ENCODE results near the gene EPB42.

The EPB42 gene

GRCh38 chr15:43220991-43221403 lies at the start of gene EPB42:
Gene EPB42, minus strand, starts transcription at chr15:43221018. Its CDS starts 193 bp downstream, at chr15:43220825.
- no peak for DNase-seq (ENCODE audit: low read depth in 2 of 2)

DNA sequence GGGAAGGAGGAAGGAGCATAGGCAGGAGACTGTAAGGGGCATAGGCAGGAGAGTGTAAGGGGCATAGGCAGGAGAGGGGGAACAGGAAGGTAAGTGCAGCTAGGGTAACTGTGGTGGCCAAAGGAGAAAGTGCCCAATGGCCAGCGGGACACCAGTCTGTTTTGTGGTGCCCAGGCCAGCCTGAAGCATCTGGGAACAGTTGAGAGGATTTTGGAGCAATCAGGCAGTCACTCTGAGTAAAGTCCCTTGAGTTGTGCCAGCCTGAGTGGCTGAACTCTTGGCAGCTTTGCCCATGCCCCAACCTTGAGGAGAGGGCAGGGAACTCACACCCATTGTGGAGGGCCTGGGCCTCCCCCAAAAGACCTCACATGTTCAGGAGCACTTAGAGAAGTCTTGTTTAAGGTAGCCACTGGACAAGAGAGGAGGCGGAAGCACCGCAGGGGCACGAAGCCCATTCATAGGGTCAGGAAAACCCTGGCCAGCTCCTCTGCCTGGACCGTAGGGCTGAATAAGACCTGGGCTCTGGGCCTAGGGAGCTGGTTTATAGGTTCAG lies 49.4 kb upstream of the EPB42 start:
- DNase-seq (ENCODE audit: low read depth in 2 of 2) = no peak

- no peak for DNase-seq (ENCODE audit: low read depth in 2 of 2)
Observed at GRCh38 chr15:43268111-43269105, 47.6 kb upstream of the EPB42 start.

DNA sequence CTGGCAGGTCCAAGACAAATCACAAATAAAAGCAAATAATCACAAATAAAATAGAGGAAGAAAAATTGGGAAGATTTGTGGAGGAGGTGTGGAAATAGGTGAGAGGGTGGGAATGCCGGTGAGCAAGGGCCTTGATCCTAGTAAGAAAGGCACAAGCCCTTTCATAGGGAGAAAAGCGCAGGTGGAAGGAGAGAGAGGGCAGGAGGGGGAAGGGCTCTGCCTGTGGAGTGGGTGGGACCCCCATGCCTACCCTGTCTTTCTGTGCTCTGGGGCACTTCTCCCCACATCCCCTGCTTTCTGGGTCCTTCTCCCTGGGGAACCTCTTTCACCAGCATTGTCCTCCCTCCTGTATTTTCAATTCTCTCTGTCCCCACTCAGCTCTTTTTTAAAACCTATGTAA lies 46.6 kb upstream of the EPB42 start:
- DNase-seq (ENCODE audit: low read depth in 2 of 2) = no peak

DNA sequence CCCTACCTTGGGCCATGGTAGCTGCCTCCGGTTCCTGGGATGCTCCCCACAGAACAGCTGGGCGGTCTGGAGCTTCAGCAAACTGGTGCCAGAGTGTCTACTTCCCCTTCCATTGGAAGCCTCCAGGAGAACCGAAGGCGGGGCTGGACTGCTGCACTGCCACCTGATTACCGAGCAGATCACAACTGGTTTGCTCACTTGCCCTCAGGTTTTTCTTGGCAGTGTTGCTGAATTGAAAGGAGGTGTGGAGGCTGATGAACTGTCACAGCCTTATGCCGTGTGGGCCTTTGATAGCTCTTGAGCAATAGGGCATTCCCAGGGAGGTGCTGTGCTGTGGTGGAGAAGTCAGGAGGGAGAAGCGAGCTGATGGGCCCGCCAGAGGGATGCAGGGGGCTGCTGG lies 46.0 kb upstream of the EPB42 start, which contains the start of gene TGM5:
Gene TGM5 (minus strand): TSS at position 95 of the 400 bp plus-strand sequence. CDS start 79 bp downstream, at position 16.
- no peak for DNase-seq (ENCODE audit: low read depth in 2 of 2)

GRCh38 chr15:43266386-43266785 lies 45.6 kb upstream of the EPB42 start:
- DNase-seq (ENCODE audit: low read depth in 2 of 2) = no peak

DNA sequence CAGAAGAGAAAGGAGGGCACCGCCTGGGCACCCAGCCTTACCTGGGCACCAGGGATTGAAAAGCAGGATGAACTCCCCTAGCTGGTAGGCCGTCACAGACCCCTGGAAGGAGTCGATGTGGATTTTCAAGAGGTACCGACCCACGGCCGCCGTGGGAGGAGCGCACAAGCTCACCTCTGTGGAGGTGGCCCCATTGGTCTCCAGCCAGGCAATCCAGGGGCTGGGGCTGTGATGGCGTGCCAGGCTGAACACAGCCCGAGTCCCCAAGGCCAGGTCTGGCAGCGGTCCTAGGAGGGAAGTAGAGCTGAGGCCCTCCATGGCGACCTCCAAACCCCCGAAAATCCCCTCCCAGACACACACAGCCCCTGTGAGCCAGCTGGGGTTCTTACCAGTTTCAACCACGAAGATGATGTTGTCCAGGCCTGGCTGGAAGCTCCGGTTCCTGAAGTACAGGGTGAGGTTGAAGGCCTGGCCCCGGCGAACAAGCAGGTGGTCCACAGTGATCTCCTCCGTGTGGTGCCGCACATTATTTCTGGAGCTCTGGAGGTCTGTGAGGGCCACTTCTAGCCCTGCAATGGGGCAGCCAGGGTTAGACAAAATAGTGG lies 39.3 kb upstream of the EPB42 start:
- no peak for DNase-seq (ENCODE audit: low read depth in 2 of 2)

GRCh38 chr15:43258781-43259180 lies 38.0 kb upstream of the EPB42 start:
- DNase-seq (ENCODE audit: low read depth in 2 of 2) = no peak

DNA sequence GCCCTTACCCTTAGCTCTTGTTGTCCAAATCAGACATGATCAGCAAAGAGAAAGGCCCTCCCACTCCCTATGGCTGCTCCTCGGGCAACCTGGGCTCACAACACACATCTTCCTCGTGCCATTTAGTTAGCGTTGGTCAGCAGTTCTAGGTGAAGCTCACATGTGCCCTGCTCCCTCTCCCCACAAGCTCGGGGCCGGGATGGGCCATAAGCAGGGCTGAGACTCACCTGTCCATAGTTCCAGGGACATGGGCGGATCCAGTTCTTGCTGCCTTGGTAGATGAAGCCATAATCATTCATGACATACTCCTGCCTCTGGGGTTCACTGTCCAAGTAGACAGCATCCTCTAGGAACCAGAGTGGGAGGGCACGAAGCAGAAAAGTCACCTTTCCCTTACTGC lies 35.5 kb upstream of the EPB42 start:
- no peak for DNase-seq (ENCODE audit: low read depth in 2 of 2)

DNA sequence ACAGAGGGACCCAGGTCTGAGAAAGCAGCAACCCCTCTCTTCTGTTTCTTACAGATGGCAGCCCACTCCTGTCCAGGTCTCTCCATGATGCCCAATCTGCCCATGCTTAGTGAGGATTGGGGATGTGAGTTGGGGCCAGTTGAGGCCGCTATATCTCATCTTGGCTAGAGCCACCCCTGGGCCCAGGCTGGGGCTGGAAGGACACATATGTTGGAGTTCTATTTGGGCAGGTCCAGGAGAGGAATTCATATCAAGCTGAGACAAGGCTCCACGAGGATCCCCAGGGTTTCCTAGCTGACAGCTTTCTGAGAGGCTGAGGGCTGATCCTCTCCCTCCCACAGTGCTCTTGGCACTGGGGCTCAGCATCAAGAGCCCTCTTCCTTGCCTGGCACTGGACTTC lies 34.6 kb upstream of the EPB42 start:
- DNase-seq (ENCODE audit: low read depth in 2 of 2) = no peak

GRCh38 chr15:43253431-43254403 lies 32.9 kb upstream of the EPB42 start:
- DNase-seq (ENCODE audit: low read depth in 2 of 2) = no peak

DNA sequence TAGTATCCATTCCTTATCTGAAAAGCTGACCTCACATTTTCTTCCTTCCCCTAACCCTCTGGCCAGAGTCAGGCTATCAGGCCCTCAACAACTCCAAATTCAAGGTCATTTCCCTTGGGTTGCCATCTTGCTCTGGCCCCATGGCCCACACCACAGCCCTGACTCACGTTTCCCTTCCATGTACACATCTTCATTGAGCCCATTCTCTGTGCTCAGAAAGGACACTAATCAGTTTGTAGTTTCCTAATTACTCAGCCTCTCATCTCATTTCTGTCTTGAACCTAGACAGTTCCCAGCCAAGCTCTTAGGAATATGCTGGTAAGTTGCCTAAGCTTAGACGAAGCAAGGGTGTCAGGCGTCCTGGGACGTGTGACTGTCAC lies 31.0 kb upstream of the EPB42 start:
- no peak for DNase-seq (ENCODE audit: low read depth in 2 of 2)

- no peak for DNase-seq (ENCODE audit: low read depth in 2 of 2)
Observed at GRCh38 chr15:43251185-43251870, 30.5 kb upstream of the EPB42 start.

DNA sequence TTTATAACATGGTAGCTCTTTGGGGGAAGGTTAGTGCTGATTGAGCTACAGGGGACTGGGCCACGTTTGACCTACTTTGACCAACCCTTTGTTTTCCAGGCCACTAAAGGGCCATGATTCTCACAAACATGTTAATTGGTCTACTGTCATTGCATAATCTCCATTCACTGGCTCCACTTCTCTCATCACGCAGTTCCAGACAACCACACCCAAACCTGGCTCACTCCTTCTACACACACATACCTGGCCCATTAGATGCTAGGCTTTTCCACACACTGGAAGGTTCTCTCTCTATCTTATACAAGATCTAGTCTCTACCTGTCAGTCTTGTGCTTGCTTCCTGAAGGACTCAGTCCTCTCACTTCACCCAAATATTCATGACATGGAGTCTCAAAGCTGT lies 30.0 kb upstream of the EPB42 start:
- no peak for DNase-seq (ENCODE audit: low read depth in 2 of 2)

DNA sequence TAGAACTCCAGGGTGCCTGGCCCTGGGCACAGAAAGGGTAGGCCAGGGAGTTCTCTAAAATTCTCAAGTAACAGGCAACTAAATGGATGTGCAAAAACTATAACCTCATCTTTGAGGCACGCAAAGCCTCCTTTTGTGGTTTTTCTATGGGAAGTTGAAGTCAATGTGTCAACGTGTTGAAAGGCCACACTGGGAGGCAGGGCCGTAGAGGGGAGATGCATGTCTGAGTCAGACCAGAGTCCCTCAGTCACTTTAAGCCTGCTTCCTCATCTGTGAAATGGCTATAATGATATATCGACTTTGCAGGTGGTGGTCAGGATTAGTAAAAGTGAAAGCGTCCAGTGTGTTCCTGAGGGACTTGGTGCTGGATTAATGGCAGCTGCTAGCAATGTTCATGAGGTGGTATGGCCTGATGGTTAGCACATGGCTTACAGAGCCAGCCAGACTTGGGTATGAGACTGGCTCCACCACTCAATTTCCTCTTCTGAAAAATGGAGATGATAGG lies 28.9 kb upstream of the EPB42 start:
- no peak for DNase-seq (ENCODE audit: low read depth in 2 of 2)

DNA sequence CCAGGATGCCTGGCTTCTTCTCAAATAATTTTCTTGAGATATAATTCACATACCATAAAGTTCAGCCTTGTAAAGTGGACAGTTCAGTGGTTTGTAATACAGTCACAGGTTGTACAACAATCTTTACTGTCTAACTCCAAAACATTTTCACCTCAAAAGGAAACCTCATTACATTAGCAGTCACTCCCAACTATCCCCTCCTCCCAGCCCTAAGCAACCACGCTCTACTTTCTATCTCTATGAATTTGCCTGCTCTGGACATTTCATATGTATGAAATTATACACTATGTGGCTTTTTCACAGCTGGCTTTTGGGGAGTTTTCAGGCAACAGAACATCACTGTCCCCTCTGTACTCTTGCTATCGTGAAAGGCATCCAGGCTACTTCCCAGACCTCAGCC lies 28.4 kb upstream of the EPB42 start:
- DNase-seq (ENCODE audit: low read depth in 2 of 2) = no peak

DNA sequence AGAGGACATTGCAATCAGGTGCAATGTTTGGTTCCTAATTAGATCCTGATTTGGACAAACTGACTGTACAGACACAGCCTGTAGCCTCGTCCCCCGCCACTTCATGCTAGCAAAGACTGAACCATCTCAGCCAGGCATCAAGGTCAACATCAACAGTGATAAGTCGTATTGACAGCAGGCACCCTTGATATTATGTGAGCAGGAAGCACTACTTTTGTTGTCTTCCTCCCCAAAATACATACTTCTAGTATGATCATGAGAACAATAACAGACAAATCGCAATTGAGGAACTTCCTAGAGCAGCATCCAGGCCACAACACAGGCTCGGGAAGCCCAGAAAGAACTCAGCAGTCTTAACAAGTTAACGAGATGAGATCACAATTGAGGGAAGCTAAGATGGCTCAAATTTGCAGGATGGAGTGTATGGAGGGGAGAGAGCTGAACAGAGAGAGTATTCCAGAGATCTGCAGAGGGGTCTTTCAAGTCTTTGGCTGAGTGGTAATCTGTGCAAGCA lies 25.5 kb upstream of the EPB42 start:
- DNase-seq (ENCODE audit: low read depth in 2 of 2) = no peak

DNA sequence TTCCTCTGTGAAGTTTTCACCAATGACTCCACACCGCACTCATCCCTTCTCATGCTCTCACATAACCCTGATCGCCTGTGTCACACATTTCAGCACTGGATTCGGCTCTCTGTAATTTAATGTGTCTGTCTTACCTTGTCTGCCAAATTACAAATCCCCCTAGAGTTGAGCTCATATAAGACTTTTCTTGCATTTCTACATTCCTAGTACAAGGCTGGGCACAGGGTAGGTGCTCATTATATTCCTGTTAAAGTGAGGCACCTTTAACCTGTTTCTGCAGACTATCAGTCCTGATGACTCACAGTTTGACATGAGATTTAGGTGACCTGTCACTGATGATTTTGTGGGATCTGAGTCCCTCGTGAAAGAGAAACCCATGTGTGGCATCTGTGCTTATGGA lies 23.3 kb upstream of the EPB42 start:
- no peak for DNase-seq (ENCODE audit: low read depth in 2 of 2)

- DNase-seq (ENCODE audit: low read depth in 2 of 2) = no peak
Observed at GRCh38 chr15:43243020-43243645, 22.3 kb upstream of the EPB42 start.

DNA sequence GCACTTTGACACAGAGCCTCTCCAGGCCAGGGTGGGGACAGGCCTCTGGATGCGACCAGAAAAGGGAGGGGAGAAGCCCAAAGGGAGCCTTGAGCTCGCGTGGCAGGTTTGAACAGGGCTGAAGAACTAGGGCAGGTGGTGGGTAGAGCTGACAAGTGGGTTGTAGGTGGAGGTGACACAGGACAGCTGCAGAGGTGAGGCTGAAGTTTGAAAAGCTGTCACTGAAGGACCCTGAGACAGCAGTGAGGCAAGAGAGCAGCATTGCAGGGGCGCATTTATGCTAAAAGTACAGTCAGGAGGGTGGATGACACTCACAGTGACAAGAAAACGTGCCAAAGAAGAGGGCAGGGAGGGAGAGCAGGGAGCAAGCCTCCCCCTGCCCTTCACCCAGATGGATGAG lies 21.8 kb upstream of the EPB42 start:
- DNase-seq (ENCODE audit: low read depth in 2 of 2) = no peak
